Prostate gland (tissue), 2 donors: ENCODE measurements around the gene MLLT1. TPM values are rescaled to one million over a fixed set of nuclear protein-coding genes. Genes with fewer than 3 reads are reported as not detected.

ENCODE experiments used
- DNase-seq: peaks from one replicate; pipeline ENCODE4 v3.0.0-alpha.2; 2019; ENCODE audit warnings: low spot score
- H3K27ac ChIP-seq, 2 donors: fragments of 200-600 bp; sonication (generic); 2 replicates each; pipeline ENCODE4 v1.5.1; 2017 to 2019
- H3K27me3 ChIP-seq: fragments of 200-600 bp; sonication (generic); replicated peaks from 2 replicates; pipeline ENCODE4 v1.5.1; 2019; ENCODE audit not compliant: insufficient read depth
- H3K36me3 ChIP-seq, 2 donors: fragments of 200-600 bp; sonication (generic); 1 replicate in 1 of 2; 2 replicates in 1 of 2; pipeline versions ENCODE4 v1.5.1 to v1.8.1; 2017 to 2019
- H3K4me1 ChIP-seq: fragments of 200-600 bp; sonication (generic); replicated peaks from 2 replicates; pipeline ENCODE4 v1.5.1; 2019
- H3K4me3 ChIP-seq, 2 donors: fragments of 200-600 bp; sonication (generic); 2 replicates each; pipeline ENCODE4 v1.5.1; 2017 to 2019
- H3K9me3 ChIP-seq: fragments of 200-600 bp; sonication (generic); 2 replicates; pipeline ENCODE4 v1.5.1; 2017
- CTCF ChIP-seq, 4 experiments: fragments of 200-600 bp in 2 of 4; fragments of 450-650 bp in 2 of 4; sonication (generic) in 2 of 4; IDR thresholded peaks; 1 replicate in 3 of 4; 2 replicates in 1 of 4; pipeline ENCODE4 v1.5.1; 2016 to 2019; ENCODE audit warnings: antibody characterized with exemption in 4 of 4, mild to moderate bottlenecking in 2 of 4, moderate library complexity in 2 of 4
- POLR2A ChIP-seq: fragments of 450-650 bp; IDR thresholded peaks from one replicate; pipeline ENCODE4 v1.6.1; 2016; ENCODE audit warnings: antibody characterized with exemption, mild to moderate bottlenecking
- POLR2AphosphoS5 ChIP-seq: sonication (generic); formaldehyde crosslinking; IDR thresholded peaks from one replicate; pipeline ENCODE4 v1.6.1; 2017; ENCODE audit warnings: antibody characterized with exemption
- WGBS: methylation state at CpG from one replicate; pipeline ENCODE4 v1.1.5; 2018; 5-methylcytosine and 5-hydroxymethylcytosine counted together
- intact Hi-C: fragments of 100-400 bp; cut with DNase I; formaldehyde crosslinking; loops from one replicate; pipeline ENCODE4 v1.14.2; 2022
- total RNA-seq, 2 donors: library from RNA; depleted of rRNA; stranded (reverse); fragments of >200 nt; gene quantifications; one replicate each; pipeline ENCODE4 v1.1.0, GENCODE V29; 2016

MLLT1 gene
- total RNA-seq, 2 donors from 2014 or later = 39.9 to 41.4 TPM

GRCh38 chr19:6185835-6186834 lies 93.6 kb downstream of the MLLT1 start:
- intact Hi-C loops = no loop called here
- no peaks in the 10 kb centered on the region for H3K36me3 ChIP-seq
- H3K9me3 ChIP-seq = no peaks in the 10 kb centered on the region
- H3K4me1 ChIP-seq = no peaks in the 10 kb centered on the region
- DNase-seq = no peak
- no peak overlapping the region for H3K4me3 ChIP-seq
- no peaks in the 10 kb centered on the region for H3K27me3 ChIP-seq
- TF ChIP-seq CTCF (IDR thresholded peaks at IDR 0.05) (no peak), POLR2A (no peak), POLR2AphosphoS5 (no peak)
- WGBS = 69% methylated on average over 4 of the region's 4 CpGs
- H3K27ac ChIP-seq = no peak overlapping the region

GRCh38 chr19:6185093-6185834 lies 94.5 kb downstream of the MLLT1 start:
- no peaks in the 10 kb centered on the region for H3K9me3 ChIP-seq
- WGBS = 81% methylated on average over 10 of the region's 10 CpGs
- H3K4me3 ChIP-seq = no peak overlapping the region
- no peak overlapping the region for H3K27ac ChIP-seq
- TF ChIP-seq CTCF (IDR thresholded peaks at IDR 0.05) = no peak
- TF ChIP-seq POLR2AphosphoS5 = no peak
- TF ChIP-seq POLR2A = no peak
- no peaks in the 10 kb centered on the region for H3K4me1 ChIP-seq
- intact Hi-C loops = no loop called here
- no peaks in the 10 kb centered on the region for H3K36me3 ChIP-seq
- DNase-seq = no peak
- H3K27me3 ChIP-seq = no peaks in the 10 kb centered on the region

- TF ChIP-seq POLR2AphosphoS5 (no peak), POLR2A (no peak), CTCF (IDR thresholded peaks at IDR 0.05) (no peak)
- H3K9me3 ChIP-seq = no peaks in the 10 kb centered on the region
- no peaks in the 10 kb centered on the region for H3K4me1 ChIP-seq
- no peak overlapping the region for H3K4me3 ChIP-seq
- 88% methylated on average over 2 of the region's 2 CpGs for WGBS
- intact Hi-C loops = no loop called here
- H3K27ac ChIP-seq = no peak overlapping the region
- no peak for DNase-seq
- no peaks in the 10 kb centered on the region for H3K27me3 ChIP-seq
- H3K36me3 ChIP-seq = no peaks in the 10 kb centered on the region
Measured at GRCh38 chr19:6181119-6181518, 98.7 kb downstream of the MLLT1 start.

GRCh38 chr19:6173190-6173589 lies 106.6 kb downstream of the MLLT1 start:
- Histone ChIP-seq H3K4me3 (no peak overlapping the region), H3K36me3 (no peaks in the 10 kb centered on the region), H3K9me3 (no peaks in the 10 kb centered on the region), H3K27ac (no peak overlapping the region), H3K27me3 (no peaks in the 10 kb centered on the region), H3K4me1 (no peaks in the 10 kb centered on the region)
- DNase-seq = no peak
- intact Hi-C loops = no loop called here
- TF ChIP-seq POLR2A = no peak
- TF ChIP-seq POLR2AphosphoS5 = no peak
- TF ChIP-seq CTCF (IDR thresholded peaks at IDR 0.05) = no peak
- 87% methylated on average over 5 of the region's 5 CpGs for WGBS
